Keratinocyte (primary cell): ENCODE measurements around the gene DPYD.

Source experiments
- CTCF ChIP-seq, 3 experiments: IDR thresholded peaks in 1 of 3; conservative IDR thresholded peaks in 1 of 3; optimal IDR thresholded peaks in 1 of 3; 2 replicates in 2 of 3; 3 replicates in 1 of 3; pipeline versions ENCODE3 to v1.5.1; 2011; ENCODE audit warnings: low read length in 3 of 3, mild to moderate bottlenecking in 3 of 3, moderate library complexity in 2 of 3, control low read depth in 1 of 3, inconsistent platforms in 1 of 3; ENCODE audit not compliant: insufficient read depth in 2 of 3; ENCODE audit errors: extremely low read depth in 1 of 3
- EZH2 ChIP-seq: IDR thresholded peaks from one replicate; pipeline ENCODE4 v1.6.1; 2012; ENCODE audit warnings: inconsistent platforms, mild to moderate bottlenecking, low read length, moderate library complexity

DNA sequence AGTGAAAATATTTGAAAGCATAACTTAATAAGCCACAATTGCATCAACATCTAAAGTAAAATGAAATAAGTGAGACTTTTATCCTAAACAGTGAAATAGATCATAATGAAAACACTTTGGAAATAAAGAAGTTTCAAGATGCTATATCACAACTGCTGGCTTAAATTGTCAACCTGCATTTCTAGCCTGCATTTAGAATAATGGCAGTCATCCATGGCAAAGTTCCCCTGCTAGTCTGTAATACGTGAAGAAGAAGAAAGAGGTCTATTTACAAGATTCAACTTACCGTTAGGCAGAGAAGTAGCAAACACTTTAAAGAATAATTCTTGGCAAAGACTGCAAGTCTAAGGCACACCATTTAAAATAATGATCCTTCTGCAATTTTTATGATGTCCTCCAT lies 133.6 kb downstream of the DPYD start:
- no peak for TF ChIP-seq CTCF (optimal IDR thresholded peaks at IDR 0.05 in 1 of 3, IDR thresholded peaks at IDR 0.05 in 1 of 3, conservative IDR thresholded peaks at IDR 0.05 in 1 of 3; ENCODE audit: extremely low read depth in 1 of 3, insufficient read depth in 2 of 3, low read length in 3 of 3)
- no peak for TF ChIP-seq EZH2
